GM18873 (cell line): ENCODE data around the gene GORASP2.

Experiments
- ATAC-seq: cut with Tn5 transposase; IDR thresholded peaks from one replicate; pipeline ENCODE4 v1.9.1; 2021; ENCODE audit warnings: mild to moderate bottlenecking, moderate library complexity, moderate number of reproducible peaks; ENCODE audit not compliant: unreplicated experiment, low FRiP score

Gene GORASP2

GRCh38 chr2:170963386-170963785 lies 34.3 kb downstream of the GORASP2 start:
- ATAC-seq, result no peak

GRCh38 chr2:170965446-170966225 lies 36.6 kb downstream of the GORASP2 start:
- ATAC-seq, result no peak

- no peak for ATAC-seq
Measured at GRCh38 chr2:170966648-170967396, 37.8 kb downstream of the GORASP2 start.

GRCh38 chr2:170967553-170967952 lies 38.5 kb downstream of the GORASP2 start:
- no peak for ATAC-seq

- no peak for ATAC-seq
Measured at GRCh38 chr2:170968205-170969003, 39.4 kb downstream of the GORASP2 start.

- no peak for ATAC-seq
Measured at GRCh38 chr2:170969030-170969429, 40.0 kb downstream of the GORASP2 start.

- ATAC-seq, result no peak
Measured at GRCh38 chr2:170969872-170970496, 40.9 kb downstream of the GORASP2 start.

- no peak for ATAC-seq
Measured at GRCh38 chr2:170971071-170971470, 42.0 kb downstream of the GORASP2 start.

- ATAC-seq, result no peak
Measured at GRCh38 chr2:170972296-170973224, 43.5 kb downstream of the GORASP2 start.

GRCh38 chr2:170973225-170973491 lies 44.1 kb downstream of the GORASP2 start:
- no peak for ATAC-seq

- peak; percentile 74 for ATAC-seq
Measured at GRCh38 chr2:170973492-170974303, 44.6 kb downstream of the GORASP2 start.

GRCh38 chr2:170974304-170974993 lies 45.4 kb downstream of the GORASP2 start:
- ATAC-seq, result no peak

GRCh38 chr2:170975127-170975942 lies 46.3 kb downstream of the GORASP2 start:
- no peak for ATAC-seq

- no peak for ATAC-seq
Measured at GRCh38 chr2:170975943-170976270, 46.9 kb downstream of the GORASP2 start.

GRCh38 chr2:170984079-170984478 lies 55.0 kb downstream of the GORASP2 start:
- no peak for ATAC-seq

GRCh38 chr2:170985407-170985806 lies 56.4 kb downstream of the GORASP2 start:
- ATAC-seq, result no peak

- ATAC-seq, result no peak
Measured at GRCh38 chr2:170986566-170987258, 57.7 kb downstream of the GORASP2 start.
